Trophoblast cell (in vitro differentiated cells and primary cell): ENCODE results near the gene FBXL19.

Experiments used
- DNase-seq, 2 donors: peaks; one replicate each; pipeline ENCODE4 v3.0.0-alpha.2; 2016
- H2AFZ ChIP-seq: 2 replicates; pipeline ENCODE4 v1.6.1; 2013; ENCODE audit warnings: low read length, moderate library complexity, mild to moderate bottlenecking; ENCODE audit not compliant: insufficient read depth, poor library complexity
- H2AK5ac ChIP-seq: 2 replicates; pipeline ENCODE4 v1.6.1; 2013; ENCODE audit warnings: mild to moderate bottlenecking, low read length
- H2BK120ac ChIP-seq: 2 replicates; pipeline ENCODE4 v1.6.1; 2013; ENCODE audit warnings: low read length, mild to moderate bottlenecking, moderate library complexity; ENCODE audit not compliant: insufficient read depth, poor library complexity
- H2BK12ac ChIP-seq: 2 replicates; pipeline ENCODE4 v1.6.1; 2013; ENCODE audit warnings: mild to moderate bottlenecking, low read length, moderate library complexity
- H2BK5ac ChIP-seq: 2 replicates; pipeline ENCODE4 v1.6.1; 2013; ENCODE audit warnings: low read length, low read depth, moderate library complexity, mild to moderate bottlenecking; ENCODE audit not compliant: poor library complexity
- H3K14ac ChIP-seq: 2 replicates; pipeline ENCODE4 v1.6.1; 2013; ENCODE audit warnings: mild to moderate bottlenecking, low read length
- H3K18ac ChIP-seq: 2 replicates; pipeline ENCODE4 v1.6.1; 2013; ENCODE audit warnings: mild to moderate bottlenecking, low read length
- H3K23ac ChIP-seq: 2 replicates; pipeline ENCODE4 v1.6.1; 2013; ENCODE audit warnings: low read length
- H3K27ac ChIP-seq: 2 replicates; pipeline ENCODE4 v1.5.1; 2013; ENCODE audit warnings: low read depth, mild to moderate bottlenecking, inconsistent platforms, low read length, moderate library complexity
- H3K27me3 ChIP-seq: 2 replicates; pipeline ENCODE4 v1.6.1; 2013; ENCODE audit warnings: inconsistent platforms, mild to moderate bottlenecking, low read length, moderate library complexity; ENCODE audit not compliant: insufficient read depth
- H3K36me3 ChIP-seq, 2 experiments: 1 replicate in 1 of 2; 2 replicates in 1 of 2; pipeline ENCODE4 v1.6.1; 2013; ENCODE audit warnings: low read length in 2 of 2, mild to moderate bottlenecking in 2 of 2, moderate library complexity in 1 of 2; ENCODE audit not compliant: insufficient read depth in 2 of 2, control insufficient read depth in 1 of 2
- H3K4ac ChIP-seq: 2 replicates; pipeline ENCODE4 v1.6.1; 2013; ENCODE audit warnings: low read depth, mild to moderate bottlenecking, low read length, moderate library complexity
- H3K4me1 ChIP-seq, 2 experiments: 1 replicate in 1 of 2; 2 replicates in 1 of 2; pipeline ENCODE4 v1.6.1; 2013; ENCODE audit warnings: low read length in 2 of 2, mild to moderate bottlenecking in 2 of 2, moderate library complexity in 1 of 2; ENCODE audit not compliant: insufficient read depth in 2 of 2, control insufficient read depth in 1 of 2
- H3K4me2 ChIP-seq: 2 replicates; pipeline ENCODE4 v1.6.1; 2013; ENCODE audit warnings: inconsistent platforms, mild to moderate bottlenecking, low read length, moderate library complexity
- H3K4me3 ChIP-seq: 2 replicates; pipeline ENCODE4 v1.5.1; 2013; ENCODE audit warnings: mild to moderate bottlenecking, low read depth, low read length, inconsistent platforms
- H3K79me1 ChIP-seq: one replicate; pipeline ENCODE4 v1.6.1; 2013; ENCODE audit warnings: low read length
- H3K79me2 ChIP-seq: 2 replicates; pipeline ENCODE4 v1.6.1; 2013; ENCODE audit warnings: low read length, mild to moderate bottlenecking; ENCODE audit not compliant: control insufficient read depth, insufficient read depth, poor library complexity
- H3K9ac ChIP-seq: 2 replicates; pipeline ENCODE4 v1.6.1; 2013; ENCODE audit warnings: mild to moderate bottlenecking, low read length
- H3K9me3 ChIP-seq: 2 replicates; pipeline ENCODE4 v1.6.1; 2013; ENCODE audit warnings: low read depth, mild to moderate bottlenecking, control low read depth, inconsistent platforms, low read length; ENCODE audit not compliant: insufficient read depth
- H4K12ac ChIP-seq: 2 replicates; pipeline ENCODE4 v1.6.1; 2013; ENCODE audit warnings: low read depth, mild to moderate bottlenecking, low read length, moderate library complexity
- H4K8ac ChIP-seq: 2 replicates; pipeline ENCODE4 v1.6.1; 2013; ENCODE audit warnings: low read depth, mild to moderate bottlenecking, low read length, moderate library complexity
- H4K91ac ChIP-seq: one replicate; pipeline ENCODE4 v1.6.1; 2013; ENCODE audit warnings: low read depth, mild to moderate bottlenecking, low read length, moderate library complexity
- WGBS: extraction: QIAGEN DNeasy Blood & Tissue Kit; methylation state at CpG from one replicate; pipeline ENCODE4 v1.1.7; 2013; ENCODE audit warnings: missing lambda C conversion rate; ENCODE audit not compliant: insufficient read length, insufficient coverage; ENCODE audit errors: extremely low coverage; 5-methylcytosine and 5-hydroxymethylcytosine counted together

Gene FBXL19

DNA sequence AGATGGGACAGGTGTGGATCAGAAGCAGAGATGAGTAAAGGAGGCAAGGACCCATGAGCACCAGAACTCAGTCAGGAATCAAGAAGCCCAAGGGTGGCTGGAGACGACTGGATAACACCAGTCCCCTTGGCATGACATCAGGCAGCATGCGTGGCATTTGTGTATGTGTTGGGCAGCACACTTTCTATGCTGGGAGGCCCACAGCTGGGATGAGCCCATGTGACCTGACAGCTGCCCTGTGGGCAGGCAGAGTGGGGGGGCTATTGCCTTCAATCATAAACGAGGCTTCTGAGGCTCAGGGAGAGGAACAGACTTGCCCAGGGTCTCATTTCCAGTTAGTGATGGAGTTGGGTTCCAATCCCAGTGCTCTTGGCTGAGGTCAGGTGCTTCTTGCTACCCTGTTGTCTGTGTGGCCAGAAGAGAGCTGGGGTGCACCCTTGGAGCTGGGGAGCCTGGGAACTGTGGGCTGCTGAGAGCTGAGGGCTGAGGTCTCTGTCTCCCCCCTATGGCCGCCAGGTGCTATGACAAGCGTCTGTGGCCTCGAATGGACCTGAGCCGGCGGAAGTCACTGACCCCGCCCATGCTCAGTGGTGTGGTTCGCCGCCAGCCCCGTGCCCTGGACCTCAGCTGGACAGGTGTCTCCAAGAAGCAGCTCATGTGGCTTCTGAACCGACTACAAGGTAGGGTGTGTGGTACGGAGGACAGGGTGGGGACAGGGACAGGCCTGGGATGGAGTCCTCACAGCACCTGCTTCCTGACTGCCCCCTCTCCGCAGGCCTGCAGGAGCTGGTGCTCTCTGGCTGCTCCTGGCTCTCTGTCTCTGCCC lies 18.4 kb downstream of the FBXL19 start:
- Histone ChIP-seq H2BK120ac (no peak overlapping the region), H2BK12ac (no peak overlapping the region), H3K79me1 (no peaks in the 10 kb centered on the region), H3K27ac (no peak overlapping the region), H3K9me3 (no peaks in the 10 kb centered on the region), H4K8ac (no peak overlapping the region), H2BK5ac (no peak overlapping the region), H3K18ac (no peak overlapping the region), H3K27me3 (no peaks in the 10 kb centered on the region), H3K9ac (no peak overlapping the region), H3K4me1 (no peaks in the 10 kb centered on the region), H3K14ac (no peak overlapping the region), H3K79me2 (no peaks in the 10 kb centered on the region), H3K4ac (no peak overlapping the region), H4K12ac (no peak overlapping the region), H2AFZ (no peak overlapping the region), H3K4me2 (no peak overlapping the region), H3K23ac (no peak overlapping the region), H4K91ac (no peak overlapping the region), H3K4me3 (no peak overlapping the region), H3K36me3 (peaks cover 42 to 44% of the 10 kb centered on the region in 2 experiments), H2AK5ac (no peak overlapping the region)
- peak; percentile 48 to 74 for DNase-seq
- no CpG with 5 or more reads among the region's 15 CpGs for WGBS

DNA sequence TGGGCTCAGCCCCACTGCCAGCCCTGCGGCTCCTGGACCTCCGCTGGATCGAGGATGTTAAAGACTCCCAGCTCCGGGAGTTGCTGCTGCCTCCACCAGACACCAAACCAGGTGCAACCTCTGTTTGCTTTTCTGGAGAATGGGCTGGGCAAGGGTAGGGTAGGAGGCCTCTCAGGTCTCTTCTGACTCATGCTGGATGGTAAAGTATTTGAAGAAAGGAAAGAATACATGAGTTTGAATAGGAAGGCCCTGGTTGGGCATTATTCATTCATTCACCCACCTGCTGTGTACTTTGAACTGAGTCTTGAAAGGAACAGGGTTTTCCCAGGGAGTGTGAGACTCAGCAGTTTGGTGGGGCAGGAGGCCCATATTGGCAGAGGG lies 19.0 kb downstream of the FBXL19 start:
- Histone ChIP-seq H3K4me3 (no peak overlapping the region), H3K4ac (no peak overlapping the region), H3K79me1 (no peaks in the 10 kb centered on the region), H3K9me3 (no peaks in the 10 kb centered on the region), H3K4me1 (no peaks in the 10 kb centered on the region), H4K91ac (no peak overlapping the region), H3K9ac (no peak overlapping the region), H3K79me2 (no peaks in the 10 kb centered on the region), H4K12ac (no peak overlapping the region), H2BK5ac (no peak overlapping the region), H2BK12ac (no peak overlapping the region), H3K27ac (no peak overlapping the region), H2BK120ac (no peak overlapping the region), H3K23ac (no peak overlapping the region), H3K4me2 (no peak overlapping the region), H3K36me3 (peaks cover 43 to 44% of the 10 kb centered on the region in 2 experiments), H3K14ac (no peak overlapping the region), H3K18ac (no peak overlapping the region), H3K27me3 (no peaks in the 10 kb centered on the region), H4K8ac (no peak overlapping the region), H2AK5ac (no peak overlapping the region), H2AFZ (no peak overlapping the region)
- DNase-seq = no peak
- WGBS = no CpG with 5 or more reads among the region's 4 CpGs

DNA sequence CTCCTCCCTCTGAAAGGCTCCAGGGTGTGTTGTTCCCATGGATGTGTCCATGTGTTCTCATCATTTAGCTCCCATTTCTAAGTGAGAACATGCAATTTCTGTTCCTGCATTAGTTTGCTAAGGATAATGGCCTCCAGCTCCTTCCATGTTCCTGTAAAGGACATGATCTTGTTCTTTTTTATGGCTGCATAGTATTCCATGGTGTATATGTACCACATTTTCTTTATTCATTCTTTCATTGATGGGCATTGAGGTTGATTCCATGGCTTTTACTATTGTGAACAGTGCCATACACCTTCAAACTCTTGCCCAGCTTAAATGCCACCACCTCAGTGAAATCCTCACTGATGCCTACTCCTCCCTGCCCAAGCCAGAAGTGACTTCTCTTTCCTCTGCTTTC lies 21.0 kb downstream of the FBXL19 start:
- Histone ChIP-seq H2BK12ac (no peak overlapping the region), H3K79me1 (peaks cover 11% of the 10 kb centered on the region), H3K18ac (no peak overlapping the region), H2BK120ac (no peak overlapping the region), H3K9me3 (no peaks in the 10 kb centered on the region), H3K9ac (no peak overlapping the region), H3K23ac (no peak overlapping the region), H2AFZ (no peak overlapping the region), H3K4me1 (peaks cover 5% of the 10 kb centered on the region in 2 experiments), H4K12ac (no peak overlapping the region), H3K27ac (no peak overlapping the region), H4K91ac (no peak overlapping the region), H4K8ac (no peak overlapping the region), H3K4ac (no peak overlapping the region), H3K27me3 (no peaks in the 10 kb centered on the region), H2BK5ac (no peak overlapping the region), H2AK5ac (no peak overlapping the region), H3K14ac (no peak overlapping the region), H3K4me3 (no peak overlapping the region), H3K79me2 (peaks cover 2% of the 10 kb centered on the region), H3K4me2 (no peak overlapping the region), H3K36me3 (peaks cover 43 to 44% of the 10 kb centered on the region in 2 experiments)
- DNase-seq = no peak

DNA sequence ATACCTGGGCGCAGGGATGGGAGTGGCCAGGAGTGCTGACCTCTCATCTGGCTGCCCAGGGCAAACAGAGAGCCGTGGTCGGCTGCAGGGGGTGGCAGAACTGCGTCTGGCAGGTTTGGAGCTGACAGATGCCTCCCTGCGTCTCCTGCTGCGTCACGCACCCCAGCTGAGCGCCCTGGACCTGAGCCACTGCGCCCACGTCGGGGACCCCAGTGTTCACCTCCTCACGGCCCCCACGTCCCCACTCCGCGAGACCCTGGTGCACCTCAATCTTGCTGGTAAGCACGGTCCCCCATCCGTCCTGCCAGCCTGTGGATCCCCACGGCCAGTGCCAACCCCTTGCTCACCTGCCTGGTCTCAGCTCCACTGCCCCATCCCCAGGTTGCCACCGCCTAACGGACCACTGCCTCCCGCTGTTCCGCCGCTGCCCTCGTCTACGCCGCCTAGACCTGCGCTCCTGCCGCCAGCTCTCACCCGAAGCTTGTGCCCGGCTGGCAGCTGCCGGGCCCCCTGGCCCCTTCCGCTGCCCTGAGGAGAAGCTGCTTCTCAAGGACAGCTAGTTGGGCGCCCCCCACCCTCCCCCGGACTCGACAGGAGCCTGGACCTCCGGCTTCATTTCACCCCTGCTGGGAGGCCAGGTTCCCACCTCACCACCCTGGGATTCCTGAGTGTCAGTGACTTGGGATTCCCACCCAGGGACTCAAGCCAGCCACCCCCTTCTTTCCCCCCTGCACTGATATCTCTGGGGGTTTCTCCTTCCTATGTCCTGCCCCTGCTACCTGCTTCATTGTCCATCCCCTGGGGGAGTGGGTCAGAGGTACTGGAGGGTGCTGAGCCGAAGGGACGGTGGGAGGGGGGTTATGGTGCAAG lies 23.5 kb downstream of the FBXL19 start:
- Histone ChIP-seq H3K23ac (no peak overlapping the region), H4K91ac (no peak overlapping the region), H2BK12ac (no peak overlapping the region), H3K36me3 (peaks cover 32 to 35% of the 10 kb centered on the region in 2 experiments), H3K4me3 (no peak overlapping the region), H4K12ac (no peak overlapping the region), H2AFZ (no peak overlapping the region), H3K4me2 (no peak overlapping the region), H3K18ac (no peak overlapping the region), H3K4me1 (peaks cover 15 to 20% of the 10 kb centered on the region in 2 experiments), H4K8ac (no peak overlapping the region), H3K27me3 (no peaks in the 10 kb centered on the region), H3K9ac (no peak overlapping the region), H3K79me2 (peaks cover 2% of the 10 kb centered on the region), H3K9me3 (no peaks in the 10 kb centered on the region), H3K27ac (no peak overlapping the region), H3K79me1 (peaks cover 15% of the 10 kb centered on the region), H3K14ac (no peak overlapping the region), H3K4ac (no peak overlapping the region), H2BK5ac (no peak overlapping the region), H2BK120ac (no peak overlapping the region), H2AK5ac (no peak overlapping the region)
- no peak for DNase-seq
- WGBS = no CpG with 5 or more reads among the region's 38 CpGs
